Spleen (tissue), 7 donors: Measurements from ENCODE around the gene LASP1.

Experiments used
- CTCF ChIP-seq, 11 experiments: fragments of 200-600 bp in 7 of 11; fragments of 450-650 bp in 4 of 11; sonication (generic) in 4 of 11; IDR thresholded peaks in 8 of 11; conservative IDR thresholded peaks in 3 of 11; 1 replicate in 7 of 11; 2 replicates in 4 of 11; pipeline versions ENCODE4 v1.4.0 to v1.8.0; 2016 to 2021; ENCODE audit warnings: antibody characterized with exemption in 11 of 11, inconsistent platforms in 4 of 11, mild to moderate bottlenecking in 1 of 11
- POLR2AphosphoS5 ChIP-seq, 3 donors: sonication (generic); formaldehyde crosslinking; IDR thresholded peaks; one replicate each; pipeline ENCODE4 v1.5.1; 2017; ENCODE audit warnings: antibody characterized with exemption in 3 of 3
- donor health status: DM: no; HTN: no; CAD: no; lungs with moderate emphysema.
- donor health status: DM: no; HTN: no; CAD: no.
- donor health status: DM: no; HTN: no; CAD: no.

- TF ChIP-seq POLR2AphosphoS5 (IDR thresholded peaks at IDR 0.05) (no peak), CTCF (IDR thresholded peaks at IDR 0.05 in 8 of 11, conservative IDR thresholded peaks at IDR 0.05 in 3 of 11) (no peak)
Observed at GRCh38 chr17:38969281-38969680, 99.4 kb downstream of the LASP1 start.
